ENCODE data around the gene TNS1. TPM values are rescaled to one million over a fixed set of nuclear protein-coding genes. Genes with fewer than 3 reads are reported as not detected.
A peak's percentile ranks its signal among the peaks of the same experiment; 100 is the strongest.

The TNS1 gene
- total and polyA plus RNA-seq, 7 donors, result 73.4 to 742 (median 276) TPM

- intact Hi-C loops (cut with DNase I), result no loop called here
- WGBS, 3 donors, result 77 to 86% (median 83%) methylated on average over 19 to 20 of the region's 20 CpGs
- Histone ChIP-seq H3K36me3 (ENCODE audit: insufficient read depth in 1 of 2, low read depth in 1 of 2) (peaks cover 4 to 69% of the 10 kb centered on the region in 2 donors), H3K9me3 (no peaks in the 10 kb centered on the region), H3K4me3 (no peak overlapping the region), H3K27me3 (ENCODE audit: insufficient read depth in 3 of 3, low read length in 2 of 3) (no peaks in the 10 kb centered on the region), H3K27ac (peak overlapping the region; percentile 89), H3K4me1 (peaks cover 96% of the 10 kb centered on the region)
- DNase-seq (peak in 1 of 2 donors; percentile 54), ATAC-seq (no peak)
- no peak for TF ChIP-seq CTCF (IDR thresholded peaks at IDR 0.05)
Measured at GRCh38 chr2:217847552-217848350, 155.0 kb downstream of the TNS1 start.

DNA sequence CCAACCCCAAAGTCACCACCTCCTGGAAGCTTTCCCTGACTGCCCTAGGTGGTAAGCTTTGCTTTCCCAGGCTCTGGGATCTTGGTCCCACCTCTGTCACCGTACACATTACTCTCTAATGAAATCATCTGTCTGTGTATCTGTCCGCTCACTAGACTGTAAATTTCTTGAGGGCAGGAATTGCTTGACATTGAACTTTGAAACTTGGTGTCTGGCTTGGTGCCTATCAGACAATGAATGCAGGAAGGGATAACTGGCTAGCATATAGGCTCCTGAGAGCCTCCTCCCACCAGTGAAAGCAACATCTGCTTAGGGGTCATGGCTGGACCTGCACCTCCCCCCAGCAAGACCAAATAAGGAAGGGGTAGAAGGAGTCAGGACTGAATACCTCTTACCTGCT lies 155.7 kb downstream of the TNS1 start:
- intact Hi-C loops (cut with DNase I), result no loop called here
- Histone ChIP-seq H3K9me3 (no peaks in the 10 kb centered on the region), H3K36me3 (ENCODE audit: insufficient read depth in 1 of 2, low read depth in 1 of 2) (peaks cover 4 to 70% of the 10 kb centered on the region in 2 donors), H3K27ac (peak overlapping the region; percentile 89), H3K4me1 (peaks cover 96% of the 10 kb centered on the region), H3K27me3 (ENCODE audit: insufficient read depth in 3 of 3, low read length in 2 of 3) (no peaks in the 10 kb centered on the region), H3K4me3 (no peak overlapping the region)
- no peak for TF ChIP-seq CTCF (IDR thresholded peaks at IDR 0.05)
- 86 to 96% (median 91%) methylated on average over 2 of the region's 2 CpGs for WGBS, 3 donors
- ATAC-seq (no peak), DNase-seq (no peak)

- Histone ChIP-seq H3K27ac (peak overlapping the region; percentile 89), H3K36me3 (ENCODE audit: insufficient read depth in 1 of 2, low read depth in 1 of 2) (peaks cover 4 to 78% of the 10 kb centered on the region in 2 donors), H3K9me3 (no peaks in the 10 kb centered on the region), H3K27me3 (ENCODE audit: insufficient read depth in 3 of 3, low read length in 2 of 3) (no peaks in the 10 kb centered on the region), H3K4me1 (peaks cover 96% of the 10 kb centered on the region), H3K4me3 (no peak overlapping the region)
- peak; percentile 75 to 83 (median 79) for ATAC-seq
- DNase-seq, result peak; percentile 77 to 92
- WGBS, 3 donors, result 17 to 51% (median 26%) methylated on average over 3 of the region's 3 CpGs
- TF ChIP-seq CTCF (IDR thresholded peaks at IDR 0.05), result no peak
- intact Hi-C loops (cut with DNase I), result no loop called here
Measured at GRCh38 chr2:217846321-217846743, 156.5 kb downstream of the TNS1 start.

DNA sequence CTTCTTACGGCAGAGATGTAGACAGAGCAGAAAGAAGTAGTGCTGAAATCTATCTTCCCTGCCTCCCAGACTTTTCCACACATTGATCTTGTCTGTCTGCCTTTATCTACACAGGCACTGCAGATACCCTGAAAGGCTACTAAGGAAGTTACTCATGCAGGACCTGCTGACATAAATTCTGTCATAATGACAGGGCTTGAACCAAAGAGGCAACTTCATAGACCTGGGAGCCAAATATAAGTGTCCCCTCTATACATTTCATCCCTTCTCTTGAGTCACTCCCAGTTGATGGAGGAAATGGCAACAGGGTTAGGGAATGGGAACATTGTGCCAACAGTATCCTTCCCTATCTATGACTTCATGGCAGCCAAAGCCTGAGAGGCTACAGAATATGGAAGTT lies 157.5 kb downstream of the TNS1 start:
- H3K4me3 ChIP-seq, result no peak overlapping the region
- no peak for TF ChIP-seq CTCF (IDR thresholded peaks at IDR 0.05)
- peaks cover 99% of the 10 kb centered on the region for H3K4me1 ChIP-seq
- H3K27me3 ChIP-seq (ENCODE audit: insufficient read depth in 3 of 3, low read length in 2 of 3), result no peaks in the 10 kb centered on the region
- intact Hi-C loops (cut with DNase I), result no loop called here
- no peak for DNase-seq
- ATAC-seq, result peak in 2 of 4 donors; percentile 1 to 13
- H3K36me3 ChIP-seq (ENCODE audit: insufficient read depth in 1 of 2, low read depth in 1 of 2), result peaks cover 4 to 88% of the 10 kb centered on the region in 2 donors
- WGBS, 3 donors, result 95 to 100% (median 98%) methylated on average over 1 of the region's 1 CpG
- H3K9me3 ChIP-seq, result no peaks in the 10 kb centered on the region
- H3K27ac ChIP-seq, result peak overlapping the region; percentile 89
